Measurements from ENCODE around the gene ATP8A1. TPM values are rescaled to one million over a fixed set of nuclear protein-coding genes. Genes with fewer than 3 reads are reported as not detected.
"Not testable (repeated sequence)": the region's sequence is repeated elsewhere in the genome, so short reads cannot be mapped to it uniquely, and the experiment has no call there.

The ATP8A1 gene
- total RNA-seq, 1 donor from 2014 or later = 13.7 TPM

DNA sequence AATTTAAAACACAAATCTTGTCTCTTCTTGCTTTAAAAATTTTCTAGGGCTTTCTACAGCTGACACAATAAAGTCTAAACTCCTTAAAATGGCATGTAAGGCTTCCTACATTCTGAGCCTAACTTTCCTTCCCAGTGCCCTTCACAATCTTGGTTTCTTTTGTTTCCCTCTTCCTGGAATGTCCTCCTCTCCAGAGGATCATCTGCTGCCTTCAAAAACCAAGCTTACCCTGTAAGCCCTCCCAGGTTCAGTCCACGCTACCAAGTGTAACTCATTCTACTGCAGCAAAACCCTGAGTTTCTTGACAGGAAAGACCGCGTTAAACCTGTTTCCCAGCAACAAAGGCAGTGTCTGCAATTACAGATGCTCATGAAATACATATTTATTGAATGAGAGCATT lies 168.4 kb downstream of the ATP8A1 start:
- peaks cover 10% of the 10 kb centered on the region for H3K4me1 Mint-ChIP-seq (ENCODE audit: low read depth)
- TF ChIP-seq, protein P1, sequence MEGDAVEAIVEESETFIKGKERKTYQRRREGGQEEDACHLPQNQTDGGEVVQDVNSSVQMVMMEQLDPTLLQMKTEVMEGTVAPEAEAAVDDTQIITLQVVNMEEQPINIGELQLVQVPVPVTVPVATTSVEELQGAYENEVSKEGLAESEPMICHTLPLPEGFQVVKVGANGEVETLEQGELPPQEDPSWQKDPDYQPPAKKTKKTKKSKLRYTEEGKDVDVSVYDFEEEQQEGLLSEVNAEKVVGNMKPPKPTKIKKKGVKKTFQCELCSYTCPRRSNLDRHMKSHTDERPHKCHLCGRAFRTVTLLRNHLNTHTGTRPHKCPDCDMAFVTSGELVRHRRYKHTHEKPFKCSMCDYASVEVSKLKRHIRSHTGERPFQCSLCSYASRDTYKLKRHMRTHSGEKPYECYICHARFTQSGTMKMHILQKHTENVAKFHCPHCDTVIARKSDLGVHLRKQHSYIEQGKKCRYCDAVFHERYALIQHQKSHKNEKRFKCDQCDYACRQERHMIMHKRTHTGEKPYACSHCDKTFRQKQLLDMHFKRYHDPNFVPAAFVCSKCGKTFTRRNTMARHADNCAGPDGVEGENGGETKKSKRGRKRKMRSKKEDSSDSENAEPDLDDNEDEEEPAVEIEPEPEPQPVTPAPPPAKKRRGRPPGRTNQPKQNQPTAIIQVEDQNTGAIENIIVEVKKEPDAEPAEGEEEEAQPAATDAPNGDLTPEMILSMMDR (IDR thresholded peaks at IDR 0.05; ENCODE audit: unreplicated experiment) = no peak

DNA sequence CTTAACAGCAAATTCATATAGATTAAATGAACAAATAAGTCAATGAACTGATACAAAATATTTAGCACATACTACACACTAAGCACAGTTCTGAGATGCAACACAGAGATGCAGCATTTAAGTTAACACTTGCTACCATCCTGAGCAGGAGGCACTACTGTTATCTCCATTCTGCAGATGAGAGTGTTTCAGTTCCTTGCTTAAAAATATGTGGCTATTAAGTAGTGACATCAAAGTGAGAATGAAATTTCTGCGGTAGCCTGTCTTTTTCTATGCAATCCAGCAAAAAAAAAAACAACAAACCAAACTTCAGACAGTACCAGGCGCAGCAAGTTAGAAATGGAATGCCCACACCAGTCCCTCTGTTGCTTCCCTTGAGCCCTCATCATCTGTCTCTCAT lies 168.8 kb downstream of the ATP8A1 start:
- no peak overlapping the region for H3K27ac Mint-ChIP-seq
- H3K4me3 Mint-ChIP-seq (ENCODE audit: low read depth) = no peak overlapping the region
- H3K4me1 Mint-ChIP-seq (ENCODE audit: low read depth) = peaks cover 10% of the 10 kb centered on the region
- H3K36me3 Mint-ChIP-seq (ENCODE audit: insufficient read depth) = no peaks in the 10 kb centered on the region
- H3K9me3 Mint-ChIP-seq (ENCODE audit: low read depth) = no peaks in the 10 kb centered on the region
- TF ChIP-seq, protein P1 (IDR thresholded peaks at IDR 0.05; ENCODE audit: unreplicated experiment) = no peak
- DNase-seq (ENCODE audit: low spot score, unreplicated experiment) = no peak
- H3K27me3 Mint-ChIP-seq = peaks cover 6% of the 10 kb centered on the region

More for the DNA sequence above, 168.4 kb downstream of the ATP8A1 start:
- H3K36me3 Mint-ChIP-seq (ENCODE audit: insufficient read depth) = no peaks in the 10 kb centered on the region
- no peak overlapping the region for H3K4me3 Mint-ChIP-seq (ENCODE audit: low read depth)
- no peaks in the 10 kb centered on the region for H3K9me3 Mint-ChIP-seq (ENCODE audit: low read depth)
- peaks cover 6% of the 10 kb centered on the region for H3K27me3 Mint-ChIP-seq
- H3K27ac Mint-ChIP-seq = no peak overlapping the region
- DNase-seq (ENCODE audit: low spot score, unreplicated experiment) = no peak

DNA sequence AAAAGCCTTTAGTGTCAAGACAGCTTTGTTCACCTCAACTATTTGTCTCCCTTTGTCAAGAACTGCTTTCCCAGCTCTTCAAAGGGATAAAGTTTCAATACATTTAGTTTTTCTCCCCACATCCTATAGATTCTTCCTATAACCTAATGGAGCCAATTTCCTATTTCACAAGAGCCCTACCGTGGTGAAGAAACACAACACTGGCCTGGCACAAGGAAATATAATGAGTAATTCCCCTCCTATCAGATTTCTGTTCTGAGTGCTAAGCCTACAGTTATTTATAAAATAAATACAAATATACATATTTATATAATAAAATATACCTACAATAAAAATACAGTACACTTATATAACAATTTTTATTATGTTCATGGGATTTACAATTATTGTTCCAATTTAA lies 169.7 kb downstream of the ATP8A1 start:
- Mint-ChIP-seq H3K4me3 (ENCODE audit: low read depth) (no peak overlapping the region), H3K4me1 (ENCODE audit: low read depth) (peaks cover 10% of the 10 kb centered on the region), H3K27ac (no peak overlapping the region)

DNA sequence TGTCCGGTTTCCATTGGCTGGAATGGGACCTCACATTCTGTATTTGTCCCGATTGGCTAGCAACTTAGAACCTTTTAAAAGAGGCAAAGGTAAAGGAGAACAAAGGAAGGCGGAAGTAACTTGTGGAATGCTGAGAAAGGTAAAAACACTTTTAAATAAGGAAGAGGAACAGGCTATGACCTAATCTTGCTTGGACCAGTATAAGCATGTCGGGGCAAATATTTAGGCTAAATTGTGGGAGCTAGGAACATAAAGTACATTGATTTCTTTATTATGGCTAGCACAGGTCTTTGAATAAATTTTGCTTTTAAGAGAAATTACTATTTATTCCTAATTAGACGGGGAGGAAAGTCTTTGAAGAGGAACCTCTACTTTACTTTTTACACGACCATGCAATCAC lies 170.7 kb downstream of the ATP8A1 start:
- H3K4me1 Mint-ChIP-seq (ENCODE audit: low read depth) = peaks cover 10% of the 10 kb centered on the region
- not testable (repeated sequence) for H3K4me3 Mint-ChIP-seq (ENCODE audit: low read depth); H3K9me3 Mint-ChIP-seq (ENCODE audit: low read depth); H3K27ac Mint-ChIP-seq; H3K27me3 Mint-ChIP-seq; H3K36me3 Mint-ChIP-seq (ENCODE audit: insufficient read depth); DNase-seq (ENCODE audit: low spot score, unreplicated experiment)

More for the DNA sequence above, 169.7 kb downstream of the ATP8A1 start:
- Mint-ChIP-seq H3K27me3 (peaks cover 6% of the 10 kb centered on the region), H3K36me3 (ENCODE audit: insufficient read depth) (no peaks in the 10 kb centered on the region), H3K9me3 (ENCODE audit: low read depth) (no peaks in the 10 kb centered on the region)
- DNase-seq (ENCODE audit: low spot score, unreplicated experiment) = no peak
- TF ChIP-seq, protein P1 (IDR thresholded peaks at IDR 0.05; ENCODE audit: unreplicated experiment) = no peak

DNA sequence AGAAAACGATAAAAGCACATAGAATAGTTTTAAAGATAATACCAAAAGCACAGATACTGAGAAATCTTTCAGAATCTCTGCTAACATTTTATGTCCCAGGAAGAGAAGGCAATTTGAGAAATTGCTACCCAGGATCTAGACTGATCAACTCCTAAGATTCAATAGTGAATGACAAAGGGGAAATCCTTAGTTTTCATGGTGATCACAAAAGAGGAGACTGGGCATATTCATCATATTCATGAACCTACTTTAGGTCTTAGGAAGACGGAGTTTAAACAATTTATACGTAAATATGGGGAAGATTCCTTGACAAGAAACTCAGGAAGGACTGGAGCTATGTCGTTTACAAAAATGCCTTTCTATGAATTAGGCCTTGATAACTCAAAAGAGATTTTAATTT lies 172.3 kb downstream of the ATP8A1 start:
- Mint-ChIP-seq H3K4me3 (ENCODE audit: low read depth) (no peak overlapping the region), H3K4me1 (ENCODE audit: low read depth) (peaks cover 10% of the 10 kb centered on the region), H3K27me3 (peaks cover 6% of the 10 kb centered on the region), H3K27ac (no peak overlapping the region), H3K9me3 (ENCODE audit: low read depth) (no peaks in the 10 kb centered on the region), H3K36me3 (ENCODE audit: insufficient read depth) (no peaks in the 10 kb centered on the region)
- TF ChIP-seq, protein P1 (IDR thresholded peaks at IDR 0.05; ENCODE audit: unreplicated experiment) = no peak
- DNase-seq (ENCODE audit: low spot score, unreplicated experiment) = no peak
